K562 (cell line): ENCODE data around the gene MEGF11.

Experiments used
- ARID2 ChIP-seq: fragments of 450-650 bp; IDR thresholded peaks from 2 replicates; pipeline ENCODE4 v1.6.1; 2017; ENCODE audit warnings: antibody characterized with exemption, mild to moderate bottlenecking
- BHLHE40 ChIP-seq: IDR thresholded peaks from 2 replicates; pipeline ENCODE4 v1.6.1; 2011; ENCODE audit warnings: low read length, improper control_type of control experiment
- HDAC2 ChIP-seq: fragments of 450-650 bp; IDR thresholded peaks from 2 replicates; pipeline ENCODE4 v1.6.1; 2016; ENCODE audit warnings: mild to moderate bottlenecking
- TAF1 ChIP-seq: IDR thresholded peaks from 2 replicates; pipeline ENCODE4 v1.6.1; 2011; ENCODE audit warnings: mild to moderate bottlenecking, low read length, moderate library complexity; ENCODE audit not compliant: insufficient read depth, control insufficient read depth, severe bottlenecking; ENCODE audit errors: extremely low read depth
- ZNF444 ChIP-seq: fragments of 250-450 bp; sonication (Bioruptor Pico); IDR thresholded peaks from 2 replicates; pipeline ENCODE4 v1.4.0; 2020; ENCODE audit warnings: mild to moderate bottlenecking, moderate library complexity
- TF ChIP-seq, protein P1 (sequence below), 2 experiments: fragments of 200-800 bp in 1 of 2; sonication (Bioruptor generic) in 1 of 2; sonication (generic) in 1 of 2; formaldehyde crosslinking in 1 of 2; IDR thresholded peaks in 1 of 2; conservative IDR thresholded peaks in 1 of 2; 2 replicates each; pipeline versions ENCODE4 v1.5.0 to v1.6.1; 2016 to 2020; ENCODE audit warnings: missing compliant biosample characterization in 1 of 2, missing genetic modification characterization in 1 of 2, missing genetic modification reagents in 1 of 2

DNA sequence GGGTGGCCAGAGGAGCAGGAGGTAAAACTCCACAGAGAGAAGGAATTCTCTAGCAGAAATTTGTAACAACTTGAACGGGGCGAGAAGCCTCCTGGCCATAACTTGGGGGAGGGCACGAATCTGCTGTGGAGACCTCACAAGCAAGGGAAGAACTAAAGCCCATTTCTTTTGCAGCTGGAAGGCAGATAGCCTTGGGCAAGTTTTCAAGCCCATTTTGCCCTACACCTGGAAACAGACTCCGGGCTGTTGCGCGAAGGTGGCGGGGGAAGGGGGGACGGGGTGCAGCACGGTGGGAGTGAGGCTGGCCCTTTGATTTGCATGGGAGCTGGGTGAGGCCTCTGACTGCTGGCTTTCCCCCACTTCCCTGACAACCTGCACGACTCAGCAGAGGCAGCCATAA lies 168.8 kb downstream of the MEGF11 start:
- no peak for TF ChIP-seq ARID2
- TF ChIP-seq TAF1, result no peak
- no peak for TF ChIP-seq ZNF444 (CRISPR knock-in tag)
- TF ChIP-seq HDAC2, result no peak
- TF ChIP-seq, protein P1, sequence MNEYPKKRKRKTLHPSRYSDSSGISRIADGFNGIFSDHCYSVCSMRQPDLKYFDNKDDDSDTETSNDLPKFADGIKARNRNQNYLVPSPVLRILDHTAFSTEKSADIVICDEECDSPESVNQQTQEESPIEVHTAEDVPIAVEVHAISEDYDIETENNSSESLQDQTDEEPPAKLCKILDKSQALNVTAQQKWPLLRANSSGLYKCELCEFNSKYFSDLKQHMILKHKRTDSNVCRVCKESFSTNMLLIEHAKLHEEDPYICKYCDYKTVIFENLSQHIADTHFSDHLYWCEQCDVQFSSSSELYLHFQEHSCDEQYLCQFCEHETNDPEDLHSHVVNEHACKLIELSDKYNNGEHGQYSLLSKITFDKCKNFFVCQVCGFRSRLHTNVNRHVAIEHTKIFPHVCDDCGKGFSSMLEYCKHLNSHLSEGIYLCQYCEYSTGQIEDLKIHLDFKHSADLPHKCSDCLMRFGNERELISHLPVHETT (CRISPR knock-in tag; conservative IDR thresholded peaks at IDR 0.05 in 1 of 2, IDR thresholded peaks at IDR 0.05 in 1 of 2), result no peak
- TF ChIP-seq BHLHE40, result no peak
